GM18526 (cell line): ENCODE data around the gene DLD.
A peak's percentile ranks its signal among the peaks of the same experiment; 100 is the strongest.

Experiments used
- POLR2A ChIP-seq: IDR thresholded peaks from 3 replicates; pipeline ENCODE4 v1.6.1; 2011; ENCODE audit not compliant: insufficient read length; ENCODE audit errors: extremely low read depth

DLD gene

GRCh38 chr7:107890962-107891635, at the start of gene DLD:
TSS of gene DLD (plus strand) at chr7:107891183. CDS start at chr7:107891251, 68 bp downstream.
- peak; percentile 80 for TF ChIP-seq POLR2A

- no peak for TF ChIP-seq POLR2A
Measured at GRCh38 chr7:107842213-107842612, 48.8 kb upstream of the DLD start.

- no peak for TF ChIP-seq POLR2A
Measured at GRCh38 chr7:107843184-107843583, 47.8 kb upstream of the DLD start.

- no peak for TF ChIP-seq POLR2A
Measured at GRCh38 chr7:107846324-107846723, 44.7 kb upstream of the DLD start.

GRCh38 chr7:107847168-107847835, 43.7 kb upstream of the DLD start:
- TF ChIP-seq POLR2A: no peak

- TF ChIP-seq POLR2A: no peak
Measured at GRCh38 chr7:107850216-107850615, 40.8 kb upstream of the DLD start.

- no peak for TF ChIP-seq POLR2A
Measured at GRCh38 chr7:107850643-107851042, 40.3 kb upstream of the DLD start.

- no peak for TF ChIP-seq POLR2A
Measured at GRCh38 chr7:107854454-107854853, 36.5 kb upstream of the DLD start.

GRCh38 chr7:107854989-107855388, 36.0 kb upstream of the DLD start:
- TF ChIP-seq POLR2A: no peak

- no peak for TF ChIP-seq POLR2A
Measured at GRCh38 chr7:107856806-107857540, 34.0 kb upstream of the DLD start.

GRCh38 chr7:107857541-107857912, 33.5 kb upstream of the DLD start:
- no peak for TF ChIP-seq POLR2A

- TF ChIP-seq POLR2A: no peak
Measured at GRCh38 chr7:107858280-107858679, 32.7 kb upstream of the DLD start.

- no peak for TF ChIP-seq POLR2A
Measured at GRCh38 chr7:107860279-107860961, 30.6 kb upstream of the DLD start.

- TF ChIP-seq POLR2A: no peak
Measured at GRCh38 chr7:107860981-107861652, 29.9 kb upstream of the DLD start.

GRCh38 chr7:107865956-107866775, 24.8 kb upstream of the DLD start:
- TF ChIP-seq POLR2A: no peak
